ENCODE results near the gene C1orf167. TPM values are rescaled to one million over a fixed set of nuclear protein-coding genes. Genes with fewer than 3 reads are reported as not detected.

C1orf167 gene
- total RNA-seq, 2 experiments from 2014 or later = not detected

- H3K36me3 Mint-ChIP-seq = no peaks in the 10 kb centered on the region
- no peak for DNase-seq
- no peaks in the 10 kb centered on the region for H3K27me3 Mint-ChIP-seq
- H3K9me3 Mint-ChIP-seq = no peaks in the 10 kb centered on the region
- H3K4me3 Mint-ChIP-seq = no peak overlapping the region
- peaks cover 10% of the 10 kb centered on the region for H3K4me1 Mint-ChIP-seq
- H3K27ac Mint-ChIP-seq = no peak overlapping the region
These were observed 15.1 kb upstream of the C1orf167 start for GRCh38 chr1:11746795-11747487.

- Mint-ChIP-seq H3K36me3 (no peaks in the 10 kb centered on the region), H3K4me1 (peaks cover 5% of the 10 kb centered on the region), H3K9me3 (no peaks in the 10 kb centered on the region), H3K27ac (peak overlapping the region; percentile 69), H3K4me3 (no peak overlapping the region), H3K27me3 (no peaks in the 10 kb centered on the region)
- DNase-seq = no peak
These were observed 13.4 kb upstream of the C1orf167 start for GRCh38 chr1:11748294-11749202.

- H3K27ac Mint-ChIP-seq = peak overlapping the region; percentile 69
- no peaks in the 10 kb centered on the region for H3K27me3 Mint-ChIP-seq
- H3K9me3 Mint-ChIP-seq = no peaks in the 10 kb centered on the region
- DNase-seq = peak; percentile 30
- peaks cover 5% of the 10 kb centered on the region for H3K4me1 Mint-ChIP-seq
- H3K4me3 Mint-ChIP-seq = no peak overlapping the region
- no peaks in the 10 kb centered on the region for H3K36me3 Mint-ChIP-seq
These were observed 12.7 kb upstream of the C1orf167 start for GRCh38 chr1:11749203-11749689.

GRCh38 chr1:11749996-11750395 lies 12.0 kb upstream of the C1orf167 start:
- Mint-ChIP-seq H3K27ac (no peak overlapping the region), H3K4me1 (peaks cover 5% of the 10 kb centered on the region), H3K27me3 (no peaks in the 10 kb centered on the region), H3K9me3 (no peaks in the 10 kb centered on the region), H3K36me3 (no peaks in the 10 kb centered on the region), H3K4me3 (no peak overlapping the region)
- DNase-seq = no peak

- Mint-ChIP-seq H3K4me1 (peaks cover 5% of the 10 kb centered on the region), H3K27me3 (no peaks in the 10 kb centered on the region), H3K36me3 (no peaks in the 10 kb centered on the region), H3K4me3 (no peak overlapping the region), H3K9me3 (no peaks in the 10 kb centered on the region), H3K27ac (no peak overlapping the region)
- no peak for DNase-seq
These were observed 10.9 kb upstream of the C1orf167 start for GRCh38 chr1:11751087-11751486.

GRCh38 chr1:11752359-11753088 lies 9.5 kb upstream of the C1orf167 start:
- Mint-ChIP-seq H3K4me3 (no peak overlapping the region), H3K36me3 (no peaks in the 10 kb centered on the region), H3K27ac (no peak overlapping the region), H3K9me3 (no peaks in the 10 kb centered on the region), H3K27me3 (no peaks in the 10 kb centered on the region), H3K4me1 (peaks cover 5% of the 10 kb centered on the region)
- no peak for DNase-seq

- Mint-ChIP-seq H3K4me1 (peaks cover 5% of the 10 kb centered on the region), H3K9me3 (no peaks in the 10 kb centered on the region), H3K27ac (no peak overlapping the region), H3K27me3 (no peaks in the 10 kb centered on the region), H3K36me3 (no peaks in the 10 kb centered on the region), H3K4me3 (no peak overlapping the region)
- no peak for DNase-seq
These were observed 8.3 kb upstream of the C1orf167 start for GRCh38 chr1:11753555-11754208.

- no peaks in the 10 kb centered on the region for H3K36me3 Mint-ChIP-seq
- H3K27me3 Mint-ChIP-seq = peaks cover 13% of the 10 kb centered on the region
- H3K27ac Mint-ChIP-seq = no peak overlapping the region
- no peak overlapping the region for H3K4me3 Mint-ChIP-seq
- H3K9me3 Mint-ChIP-seq = no peaks in the 10 kb centered on the region
- no peaks in the 10 kb centered on the region for H3K4me1 Mint-ChIP-seq
- no peak for DNase-seq
These were observed 4.9 kb upstream of the C1orf167 start for GRCh38 chr1:11757047-11757446.

GRCh38 chr1:11759791-11760190 lies 2.2 kb upstream of the C1orf167 start:
- Mint-ChIP-seq H3K4me1 (no peaks in the 10 kb centered on the region), H3K27me3 (peaks cover 25% of the 10 kb centered on the region), H3K36me3 (no peaks in the 10 kb centered on the region), H3K4me3 (no peak overlapping the region), H3K9me3 (no peaks in the 10 kb centered on the region), H3K27ac (no peak overlapping the region)
- DNase-seq = no peak

- Mint-ChIP-seq H3K27ac (no peak overlapping the region), H3K36me3 (no peaks in the 10 kb centered on the region), H3K4me3 (no peak overlapping the region), H3K27me3 (peaks cover 25% of the 10 kb centered on the region), H3K9me3 (no peaks in the 10 kb centered on the region), H3K4me1 (no peaks in the 10 kb centered on the region)
- no peak for DNase-seq
These were observed 708 bp upstream of the C1orf167 start for GRCh38 chr1:11761285-11761684.

- H3K36me3 Mint-ChIP-seq = no peaks in the 10 kb centered on the region
These were observed 2.1 kb downstream of the C1orf167 start for GRCh38 chr1:11764115-11764514.

GRCh38 chr1:11764519-11764918 lies 2.5 kb downstream of the C1orf167 start:
- Mint-ChIP-seq H3K4me3 (no peak overlapping the region), H3K27ac (no peak overlapping the region), H3K4me1 (no peaks in the 10 kb centered on the region), H3K36me3 (no peaks in the 10 kb centered on the region), H3K27me3 (peaks cover 25% of the 10 kb centered on the region), H3K9me3 (no peaks in the 10 kb centered on the region)
- no peak for DNase-seq

More at GRCh38 chr1:11764115-11764514, 2.1 kb downstream of the C1orf167 start:
- H3K4me3 Mint-ChIP-seq = no peak overlapping the region
- DNase-seq = no peak
- H3K27me3 Mint-ChIP-seq = peaks cover 25% of the 10 kb centered on the region
- H3K9me3 Mint-ChIP-seq = no peaks in the 10 kb centered on the region
- H3K4me1 Mint-ChIP-seq = no peaks in the 10 kb centered on the region
- no peak overlapping the region for H3K27ac Mint-ChIP-seq

GRCh38 chr1:11765661-11766428 lies 3.9 kb downstream of the C1orf167 start:
- Mint-ChIP-seq H3K36me3 (no peaks in the 10 kb centered on the region), H3K27me3 (peaks cover 19% of the 10 kb centered on the region), H3K27ac (no peak overlapping the region)

GRCh38 chr1:11766429-11766776 lies 4.4 kb downstream of the C1orf167 start:
- Mint-ChIP-seq H3K4me1 (no peaks in the 10 kb centered on the region), H3K36me3 (no peaks in the 10 kb centered on the region), H3K27ac (no peak overlapping the region), H3K9me3 (no peaks in the 10 kb centered on the region), H3K27me3 (peaks cover 14% of the 10 kb centered on the region), H3K4me3 (no peak overlapping the region)
- no peak for DNase-seq

More at GRCh38 chr1:11765661-11766428, 3.9 kb downstream of the C1orf167 start:
- H3K9me3 Mint-ChIP-seq = no peaks in the 10 kb centered on the region
- H3K4me3 Mint-ChIP-seq = no peak overlapping the region
- no peak for DNase-seq
- no peaks in the 10 kb centered on the region for H3K4me1 Mint-ChIP-seq
